GM21515 (cell line): ENCODE data around the gene MYH9.
"Not testable (repeated sequence)": the region's sequence is repeated elsewhere in the genome, so short reads cannot be mapped to it uniquely, and the experiment has no call there.

Experiments used
- ATAC-seq: cut with Tn5 transposase; IDR thresholded peaks from one replicate; pipeline ENCODE4 v1.9.1; 2021; ENCODE audit not compliant: unreplicated experiment

Gene MYH9

DNA sequence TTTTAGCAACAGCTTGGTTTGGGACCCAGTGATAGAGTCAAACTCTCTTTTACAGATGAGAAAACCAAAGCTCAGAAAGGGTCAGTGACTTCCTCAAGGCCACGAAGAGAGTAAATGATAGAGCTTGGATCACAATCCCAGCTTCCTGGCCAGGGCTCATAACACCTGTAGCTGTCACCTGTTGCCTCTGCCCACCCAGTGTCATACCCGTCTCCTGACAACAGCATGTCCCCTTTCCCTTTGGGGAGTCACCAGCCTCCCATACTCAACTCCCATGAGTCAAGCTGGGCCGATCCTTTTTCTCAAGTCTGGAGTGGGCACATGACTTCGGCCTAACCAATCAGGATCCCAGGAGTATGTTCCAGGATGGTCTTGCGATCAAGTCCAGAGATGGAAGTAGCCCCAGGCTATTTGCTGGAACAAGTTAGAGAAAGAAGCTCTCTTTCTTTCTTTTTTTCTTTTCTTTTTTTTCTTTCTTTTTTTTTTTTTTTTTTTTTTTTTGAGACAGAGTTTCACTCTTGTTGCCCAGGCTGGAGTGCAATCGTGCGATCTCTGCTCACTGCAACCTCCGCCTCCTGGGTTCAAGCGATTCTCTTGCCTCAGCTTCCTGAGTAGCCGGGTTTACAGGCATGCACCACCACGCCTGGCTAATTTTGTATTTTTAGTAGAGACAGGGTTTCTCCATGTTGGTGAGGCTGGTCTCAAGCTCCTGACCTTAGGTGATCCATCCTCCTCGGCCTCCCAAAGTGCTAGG is 27.8 kb upstream of the MYH9 start:
- ATAC-seq = no peak

- ATAC-seq = no peak
Observed at GRCh38 chr22:36413022-36413775, 25.4 kb upstream of the MYH9 start.

- ATAC-seq = no peak
Observed at GRCh38 chr22:36411589-36412258, 24.0 kb upstream of the MYH9 start.

DNA sequence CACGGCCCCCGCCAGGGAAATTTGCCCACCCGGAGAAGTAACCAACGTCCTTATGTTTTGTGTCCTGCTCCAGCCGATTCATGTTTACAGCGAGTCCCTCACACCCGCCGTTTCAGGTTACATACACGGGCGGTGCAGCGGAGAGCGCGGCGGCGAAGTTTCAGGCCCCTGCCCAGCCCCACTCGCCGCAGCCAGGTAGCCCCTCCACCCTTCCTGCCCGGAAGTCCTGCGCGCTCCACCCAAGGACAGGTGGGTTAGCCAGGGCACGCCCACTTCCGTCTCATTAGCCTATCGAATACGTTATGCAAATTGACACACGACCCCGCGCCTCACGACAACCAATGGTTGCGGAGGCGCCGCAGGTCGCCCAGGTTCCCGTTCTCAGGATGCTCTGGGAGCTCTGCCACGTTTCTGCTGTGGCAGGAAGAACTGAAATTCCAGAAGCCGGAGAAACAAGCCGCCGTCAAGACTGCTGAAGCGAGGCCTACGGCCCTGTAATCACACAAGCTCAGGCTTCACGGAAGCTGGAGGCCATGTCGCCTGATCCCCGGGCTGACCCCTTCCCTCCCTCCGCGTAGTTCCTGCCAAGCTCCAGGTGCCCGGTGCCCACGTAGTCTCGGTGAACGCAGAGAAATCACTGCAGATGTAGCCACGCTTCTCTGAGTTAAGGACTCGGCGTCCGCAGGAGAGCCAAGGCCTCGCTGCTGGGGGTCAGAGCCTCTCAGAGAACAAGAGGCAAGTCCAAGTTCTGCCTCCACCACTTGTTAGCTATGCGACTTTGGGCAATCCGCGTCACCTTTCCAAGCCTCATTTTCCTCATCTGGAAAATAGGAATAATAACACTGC is 22.4 kb upstream of the MYH9 start:
- ATAC-seq = no peak

DNA sequence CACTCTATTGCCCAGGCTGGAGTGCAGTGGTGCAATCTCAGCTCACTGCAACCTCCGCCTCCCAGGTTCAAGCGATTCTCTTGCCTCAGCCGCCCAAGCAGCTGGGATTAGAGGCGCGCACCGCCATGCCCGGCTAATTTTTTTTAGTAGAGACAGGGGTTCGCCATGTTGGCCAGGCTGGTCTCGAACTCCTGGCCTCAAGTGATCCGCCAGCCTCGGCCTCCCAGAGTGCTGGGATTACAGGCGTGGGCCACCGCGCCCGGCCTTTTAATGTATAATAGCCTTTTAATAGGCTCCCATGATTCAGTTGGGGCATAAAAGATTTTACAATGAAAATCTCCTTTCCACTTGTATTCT is 21.8 kb upstream of the MYH9 start:
- ATAC-seq = not testable (repeated sequence)

- no peak for ATAC-seq
Observed at GRCh38 chr22:36409056-36409455, 21.3 kb upstream of the MYH9 start.

DNA sequence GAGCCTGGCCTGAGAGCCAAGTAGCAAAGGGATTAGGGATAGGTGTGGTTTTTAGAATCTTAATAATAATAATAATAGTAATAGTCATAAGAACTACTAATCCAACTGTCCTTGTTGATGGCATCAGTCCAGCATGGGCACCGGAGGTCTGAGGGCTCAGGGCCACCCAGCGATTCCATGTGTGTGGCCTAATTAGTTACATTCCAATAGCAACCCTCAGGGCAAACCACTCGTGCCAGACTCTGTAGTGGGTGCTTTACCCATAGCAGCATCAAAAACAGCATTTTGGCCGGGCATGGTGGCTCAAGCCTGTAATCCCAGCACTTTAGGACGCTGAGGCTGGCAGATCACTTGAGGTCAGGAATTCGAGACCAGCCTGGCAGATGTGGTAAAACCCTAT is 19.0 kb upstream of the MYH9 start:
- no peak for ATAC-seq

GRCh38 chr22:36405671-36406538 is 18.1 kb upstream of the MYH9 start:
- no peak for ATAC-seq

DNA sequence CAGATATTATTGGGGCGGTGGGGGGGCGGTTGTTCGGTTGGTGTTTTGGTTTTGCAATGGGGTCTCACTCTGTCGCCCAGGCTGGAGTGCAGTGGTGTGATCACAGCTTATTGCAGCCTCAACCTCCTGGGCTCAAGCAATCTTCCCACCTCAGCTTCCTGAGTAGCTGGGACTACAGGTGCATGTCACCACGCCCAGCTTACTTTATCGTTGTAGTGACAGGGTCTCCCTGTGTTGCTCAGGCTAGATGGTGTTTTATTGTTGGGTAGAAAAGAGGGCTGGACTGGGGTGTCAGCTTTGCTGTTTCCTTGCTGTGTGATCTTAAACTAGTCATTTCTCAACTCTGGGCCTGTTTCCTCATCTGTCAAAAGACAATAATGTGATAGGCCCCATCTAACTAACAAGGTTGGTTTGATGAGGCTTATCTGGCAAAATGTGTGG is 17.5 kb upstream of the MYH9 start:
- no peak for ATAC-seq

GRCh38 chr22:36404446-36404845 is 16.7 kb upstream of the MYH9 start:
- ATAC-seq = no peak

DNA sequence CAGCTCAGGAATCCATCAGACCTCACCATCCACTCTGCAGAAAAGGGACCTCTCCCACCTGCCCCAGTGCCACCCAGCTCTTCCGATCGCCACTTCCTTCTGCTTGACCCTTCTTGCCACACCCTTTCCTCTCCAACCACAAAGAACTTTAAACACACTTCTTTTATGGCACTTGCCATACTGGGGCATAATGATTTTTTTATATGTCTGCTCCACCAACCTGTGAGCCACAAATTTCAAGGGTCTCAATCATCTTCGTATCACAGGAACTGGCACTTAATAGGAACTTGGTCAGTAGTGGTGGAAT is 11.7 kb upstream of the MYH9 start:
- ATAC-seq = no peak

GRCh38 chr22:36398601-36399471 is 11.1 kb upstream of the MYH9 start:
- no peak for ATAC-seq

DNA sequence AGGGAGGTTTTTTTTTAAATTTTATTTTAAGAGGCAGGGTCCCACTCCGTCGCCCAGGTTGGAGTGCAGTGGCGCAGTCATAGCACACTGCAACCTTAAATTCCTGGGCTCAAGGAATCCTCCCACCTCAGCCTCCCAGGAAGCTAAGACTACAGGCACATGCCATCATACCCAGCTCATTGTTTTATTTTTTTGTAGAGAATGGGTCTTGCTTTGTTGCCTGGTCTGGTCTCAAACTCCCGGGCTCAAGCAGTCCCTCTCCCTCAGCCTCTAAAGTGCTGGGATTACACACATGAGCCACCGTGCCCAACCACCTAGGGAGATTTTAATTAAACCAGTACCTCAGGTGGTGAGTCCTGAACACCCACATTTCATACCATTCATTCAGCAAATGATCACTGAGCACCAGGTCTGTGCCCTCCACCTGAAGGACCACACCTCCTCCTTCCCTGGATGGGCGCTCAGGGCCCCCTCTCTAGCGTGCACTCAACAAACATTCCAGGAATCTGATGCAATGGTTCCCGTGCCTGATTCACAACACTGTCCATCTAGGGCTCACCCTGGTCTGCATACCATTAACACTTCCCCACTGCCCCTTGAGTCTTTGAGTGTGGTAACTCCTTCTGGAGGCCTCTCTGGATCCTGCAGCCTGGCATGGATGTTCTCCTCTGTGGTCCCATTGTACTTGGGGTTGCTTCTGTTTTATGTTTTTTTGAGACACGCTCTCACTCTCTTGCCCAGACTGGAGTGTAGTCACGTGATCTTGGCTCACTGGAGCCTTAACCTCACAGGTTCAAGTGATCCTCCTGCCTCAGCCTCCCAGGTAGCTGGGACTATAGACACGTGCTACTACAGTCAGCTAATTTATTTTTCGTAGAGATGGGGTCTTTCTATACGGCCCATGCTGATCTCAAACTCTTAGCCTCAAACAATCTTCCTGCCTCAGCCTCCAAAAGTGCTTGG is 9.6 kb upstream of the MYH9 start:
- no peak for ATAC-seq

DNA sequence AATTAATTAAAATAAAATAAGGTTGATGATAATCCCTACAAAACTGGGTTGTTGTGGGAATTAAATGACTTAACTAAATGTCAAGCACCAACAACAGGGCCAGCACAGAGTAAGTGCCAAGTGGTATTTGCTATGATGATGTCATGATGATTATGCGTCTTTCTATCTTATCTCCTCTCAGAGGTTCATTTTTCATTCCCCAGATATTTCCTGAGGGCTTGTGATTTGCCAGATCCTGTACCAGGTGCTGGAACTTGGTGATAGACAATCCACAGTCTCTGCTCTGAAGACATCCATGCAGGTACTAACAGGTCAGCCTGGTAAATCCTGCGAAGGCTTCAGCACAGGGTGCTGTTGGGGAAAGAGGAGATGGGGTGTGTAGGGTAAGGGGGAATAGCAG is 8.1 kb upstream of the MYH9 start:
- ATAC-seq = no peak

- ATAC-seq = no peak
Observed at GRCh38 chr22:36395055-36395849, 7.5 kb upstream of the MYH9 start.

DNA sequence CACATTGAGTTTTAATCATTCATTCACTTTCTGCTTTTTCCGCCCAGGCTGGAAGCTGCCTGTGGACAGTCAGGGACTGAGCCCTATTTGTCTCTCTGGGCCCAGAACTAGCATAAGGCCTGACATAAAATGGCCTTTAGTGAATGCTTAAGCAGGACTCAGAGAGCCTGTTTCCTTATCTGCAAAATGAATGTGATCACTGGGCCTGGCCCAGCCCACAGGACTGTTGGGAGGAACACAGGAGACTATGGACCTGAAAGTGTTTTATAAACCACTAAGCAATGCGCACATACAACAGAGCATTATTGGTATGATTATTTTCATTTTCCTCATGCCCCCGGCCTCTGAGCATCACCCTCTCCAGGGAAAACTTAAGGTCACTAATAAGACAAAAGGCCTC is 3.9 kb upstream of the MYH9 start:
- ATAC-seq = no peak

DNA sequence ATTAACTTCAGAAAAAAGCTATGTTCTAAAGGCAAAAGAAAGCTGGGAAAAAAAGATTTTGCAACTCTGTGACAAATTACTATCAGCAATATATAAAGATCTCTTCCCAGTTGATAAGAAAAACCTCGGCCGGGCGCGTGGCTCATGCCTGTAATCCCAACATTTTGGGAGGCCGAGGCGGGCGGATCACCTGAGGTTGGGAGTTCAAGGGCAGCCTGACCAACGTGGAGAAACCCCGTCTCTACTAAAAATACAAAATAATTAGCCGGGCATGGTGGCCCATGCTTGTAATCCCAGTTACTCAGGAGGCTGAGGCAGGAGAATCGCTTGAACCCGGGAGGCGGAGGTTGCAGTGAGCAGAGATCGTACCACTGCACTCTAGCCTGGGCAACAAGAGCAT is 1.4 kb upstream of the MYH9 start:
- ATAC-seq = not testable (repeated sequence)

DNA sequence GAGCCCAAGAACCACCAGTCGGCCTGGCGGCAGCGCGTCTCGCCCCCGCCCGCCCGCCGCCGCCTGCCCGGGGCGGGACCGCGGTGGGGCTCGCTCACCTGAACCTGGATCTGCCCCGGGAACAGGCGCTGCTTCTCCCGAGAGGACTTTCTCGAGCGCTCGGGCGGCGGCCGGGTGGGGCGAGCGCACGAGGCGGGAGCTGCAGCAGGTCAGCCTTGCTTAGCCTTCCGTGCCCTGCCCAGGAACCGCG is 133 bp downstream of the MYH9 start:
- ATAC-seq = no peak
